Neural cell (in vitro differentiated cells): ENCODE measurements around the gene EXOC4. TPM values are rescaled to one million over a fixed set of nuclear protein-coding genes. Genes with fewer than 3 reads are reported as not detected.

Experiments
- H2AFZ ChIP-seq: fragments of 200-600, 300-800 bp; sonication (generic), shearing (Covaris generic); 2 replicates; pipeline ENCODE4 v1.6.0; 2014; ENCODE audit warnings: low read depth, mild to moderate bottlenecking, antibody characterized with exemption, low read length, moderate library complexity
- H3F3A ChIP-seq: fragments of 200-600 bp; shearing (Covaris generic); 2 replicates; pipeline ENCODE4 v1.6.1; 2016; ENCODE audit warnings: mild to moderate bottlenecking, moderate library complexity, mixed read lengths, antibody characterized with exemption, low read length; ENCODE audit not compliant: insufficient read depth, poor library complexity, severe bottlenecking
- H3K27ac ChIP-seq: fragments of 200-600, 300-800 bp; sonication (generic), shearing (Covaris generic); 2 replicates; pipeline ENCODE4 v1.5.1; 2014; ENCODE audit warnings: mild to moderate bottlenecking, low read length, moderate library complexity
- H3K27me3 ChIP-seq: fragments of 300-800, 200-600 bp; sonication (generic), shearing (Covaris generic); 2 replicates; pipeline ENCODE4 v1.6.0; 2014; ENCODE audit warnings: mild to moderate bottlenecking, low read depth, low read length, moderate library complexity; ENCODE audit not compliant: insufficient read depth
- H3K36me3 ChIP-seq: fragments of 300-800, 200-600 bp; sonication (generic), shearing (Covaris generic); 2 replicates; pipeline ENCODE4 v1.5.1; 2014; ENCODE audit warnings: mild to moderate bottlenecking, antibody characterized with exemption, low read length, moderate library complexity; ENCODE audit not compliant: insufficient read depth
- H3K4me2 ChIP-seq: fragments of 300-800, 200-600 bp; sonication (generic), shearing (Covaris generic); 2 replicates; pipeline ENCODE4 v1.6.0; 2014; ENCODE audit warnings: mild to moderate bottlenecking, low read length
- H3K4me3 ChIP-seq: fragments of 300-800, 200-600 bp; sonication (generic), shearing (Covaris generic); 2 replicates; pipeline ENCODE4 v1.5.1; 2014; ENCODE audit warnings: mild to moderate bottlenecking, low read length, moderate library complexity
- H3K79me2 ChIP-seq: fragments of 200-600 bp; shearing (Covaris generic); replicated peaks from 2 replicates; pipeline ENCODE4 v1.6.0; 2014; ENCODE audit warnings: mild to moderate bottlenecking, low read length, moderate library complexity; ENCODE audit not compliant: insufficient read depth
- H3K9ac ChIP-seq: fragments of 300-800, 200-600 bp; sonication (generic), shearing (Covaris generic); 2 replicates; pipeline ENCODE4 v1.6.1; 2016; ENCODE audit warnings: mild to moderate bottlenecking, low read length, mixed read lengths
- H3K9me2 ChIP-seq: fragments of 200-600 bp; shearing (Covaris generic); 2 replicates; pipeline ENCODE4 v1.6.1; 2016; ENCODE audit warnings: mild to moderate bottlenecking, low read length, mixed read lengths; ENCODE audit not compliant: insufficient read depth
- H3K9me3 ChIP-seq: fragments of 200-600, 300-800 bp; sonication (generic), shearing (Covaris generic); 2 replicates; pipeline ENCODE4 v1.6.1; 2016; ENCODE audit warnings: mild to moderate bottlenecking, mixed run types, low read length, moderate library complexity, mixed read lengths
- H4K20me1 ChIP-seq: fragments of 200-600 bp; shearing (Covaris generic); 2 replicates; pipeline ENCODE4 v1.6.1; 2016; ENCODE audit warnings: mild to moderate bottlenecking, mixed run types; ENCODE audit not compliant: insufficient read depth
- CTCF ChIP-seq: fragments of 450-650 bp; IDR thresholded peaks from 2 replicates; pipeline ENCODE4 v1.5.1; 2014; ENCODE audit warnings: antibody characterized with exemption, mild to moderate bottlenecking, moderate library complexity; ENCODE audit not compliant: poor library complexity, severe bottlenecking
- EP300 ChIP-seq: fragments of 450-650 bp; conservative IDR thresholded peaks from 2 replicates; pipeline ENCODE4 v1.6.1; 2014; ENCODE audit warnings: antibody characterized with exemption, mild to moderate bottlenecking, moderate library complexity; ENCODE audit not compliant: poor library complexity, severe bottlenecking
- EZH2 ChIP-seq: fragments of 200-600, 300-800 bp; shearing (Covaris generic), sonication (generic); IDR thresholded peaks from 2 replicates; pipeline ENCODE4 v1.6.1; 2014; ENCODE audit warnings: antibody characterized with exemption, low read length, borderline replicate concordance, mild to moderate bottlenecking; ENCODE audit not compliant: insufficient read depth, poor library complexity, severe bottlenecking
- MXI1 ChIP-seq: fragments of 450-650 bp; conservative IDR thresholded peaks from 2 replicates; pipeline ENCODE4 v1.6.1; 2014; ENCODE audit warnings: antibody characterized with exemption, mild to moderate bottlenecking; ENCODE audit not compliant: poor library complexity, severe bottlenecking
- POLR2AphosphoS5 ChIP-seq: IDR thresholded peaks from 2 replicates; pipeline ENCODE4 v1.6.1; 2012
- RAD21 ChIP-seq: fragments of 450-650 bp; conservative IDR thresholded peaks from 2 replicates; pipeline ENCODE4 v1.6.1; 2014; ENCODE audit warnings: antibody characterized with exemption, mild to moderate bottlenecking, moderate library complexity
- REST ChIP-seq: IDR thresholded peaks from 2 replicates; pipeline ENCODE4 v1.6.1; 2012; ENCODE audit warnings: borderline replicate concordance
- SMC3 ChIP-seq: fragments of 450-650 bp; conservative IDR thresholded peaks from 2 replicates; pipeline ENCODE4 v1.6.1; 2014; ENCODE audit warnings: antibody characterized with exemption, mild to moderate bottlenecking, moderate library complexity; ENCODE audit not compliant: poor library complexity
- TAF1 ChIP-seq: IDR thresholded peaks from 2 replicates; pipeline ENCODE4 v1.6.1; 2012; ENCODE audit warnings: low read depth
- polyA plus RNA-seq: library from polyadenylated mRNA; depleted of rRNA; stranded (reverse); fragments of >200 nt; gene quantifications from 2 replicates; pipeline ENCODE4 v1.2.3, GENCODE V29; 2014

EXOC4 gene
- polyA plus RNA-seq, 1 donor from 2014 or later = 36.5 TPM

- H3K9me3 ChIP-seq = peaks cover 4% of the 10 kb centered on the region
- no peaks in the 10 kb centered on the region for H3K9me2 ChIP-seq
- H3K4me3 ChIP-seq = no peak overlapping the region
- H3K27ac ChIP-seq = no peak overlapping the region
- no peak overlapping the region for H2AFZ ChIP-seq
- H3K79me2 ChIP-seq = no peaks in the 10 kb centered on the region
- H3K36me3 ChIP-seq = no peaks in the 10 kb centered on the region
- H4K20me1 ChIP-seq = no peaks in the 10 kb centered on the region
- no peak overlapping the region for H3K4me2 ChIP-seq
- no peak for TF ChIP-seq EP300
- no peak for TF ChIP-seq MXI1
- TF ChIP-seq CTCF = no peak
- TF ChIP-seq RAD21 = no peak
- no peak for TF ChIP-seq SMC3
- no peak for TF ChIP-seq REST
- no peak for TF ChIP-seq POLR2AphosphoS5
- TF ChIP-seq EZH2 = no peak
- H3K27me3 ChIP-seq = no peaks in the 10 kb centered on the region
- no peak overlapping the region for H3K9ac ChIP-seq
- no peaks in the 10 kb centered on the region for H3F3A ChIP-seq
Observed at GRCh38 chr7:133348250-133348649, 95.4 kb downstream of the EXOC4 start.

GRCh38 chr7:133349101-133349500 is 96.2 kb downstream of the EXOC4 start:
- Histone ChIP-seq H3K9me2 (no peaks in the 10 kb centered on the region), H3K4me3 (no peak overlapping the region), H3K79me2 (no peaks in the 10 kb centered on the region), H3K9ac (no peak overlapping the region), H3F3A (no peaks in the 10 kb centered on the region), H3K9me3 (peaks cover 4% of the 10 kb centered on the region), H4K20me1 (no peaks in the 10 kb centered on the region), H3K4me2 (no peak overlapping the region), H3K27me3 (no peaks in the 10 kb centered on the region), H2AFZ (no peak overlapping the region), H3K36me3 (no peaks in the 10 kb centered on the region), H3K27ac (no peak overlapping the region)
- TF ChIP-seq SMC3 = no peak
- TF ChIP-seq POLR2AphosphoS5 = no peak
- no peak for TF ChIP-seq CTCF
- TF ChIP-seq RAD21 = no peak
- no peak for TF ChIP-seq EZH2
- no peak for TF ChIP-seq EP300
- no peak for TF ChIP-seq TAF1
- TF ChIP-seq MXI1 = no peak
- no peak for TF ChIP-seq REST
